ENCODE measurements around the gene DYNC1I1. TPM values are rescaled to one million over a fixed set of nuclear protein-coding genes. Genes with fewer than 3 reads are reported as not detected.

Gene DYNC1I1
- total and polyA plus RNA-seq, 2 of the 13 experiments (the other 11 are each of a cell fraction or from before 2014, with no cell fraction given): not detected

DNA sequence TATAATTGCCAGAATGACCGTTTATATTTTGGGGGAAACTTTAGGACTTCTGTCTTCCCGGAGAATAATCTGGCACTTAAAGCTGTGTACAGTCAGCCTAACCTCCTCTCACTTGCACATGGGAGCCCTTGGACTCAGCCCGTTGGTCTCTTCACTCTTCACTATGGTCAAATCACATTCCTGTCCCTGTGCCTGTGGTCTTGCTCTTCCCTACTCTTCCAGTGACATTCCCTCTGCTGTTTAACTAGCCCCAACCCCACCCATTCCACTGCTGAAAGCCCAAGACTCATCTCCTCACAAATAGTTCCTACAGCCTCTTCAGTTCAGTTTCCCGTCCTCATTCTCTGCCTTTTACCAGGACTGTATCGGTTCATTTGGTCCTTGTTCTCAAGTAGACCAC is 135.0 kb downstream of the DYNC1I1 start (continued):
- TF ChIP-seq, protein P1, sequence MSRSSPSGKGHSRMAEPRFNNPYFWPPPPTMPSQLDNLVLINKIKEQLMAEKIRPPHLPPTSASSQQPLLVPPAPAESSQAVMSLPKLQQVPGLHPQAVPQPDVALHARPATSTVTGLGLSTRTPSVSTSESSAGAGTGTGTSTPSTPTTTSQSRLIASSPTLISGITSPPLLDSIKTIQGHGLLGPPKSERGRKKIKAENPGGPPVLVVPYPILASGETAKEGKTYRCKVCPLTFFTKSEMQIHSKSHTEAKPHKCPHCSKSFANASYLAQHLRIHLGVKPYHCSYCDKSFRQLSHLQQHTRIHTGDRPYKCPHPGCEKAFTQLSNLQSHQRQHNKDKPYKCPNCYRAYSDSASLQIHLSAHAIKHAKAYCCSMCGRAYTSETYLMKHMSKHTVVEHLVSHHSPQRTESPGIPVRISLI (CRISPR knock-in tag; IDR thresholded peaks at IDR 0.05; ENCODE audit: borderline replicate concordance): no peak

DNA sequence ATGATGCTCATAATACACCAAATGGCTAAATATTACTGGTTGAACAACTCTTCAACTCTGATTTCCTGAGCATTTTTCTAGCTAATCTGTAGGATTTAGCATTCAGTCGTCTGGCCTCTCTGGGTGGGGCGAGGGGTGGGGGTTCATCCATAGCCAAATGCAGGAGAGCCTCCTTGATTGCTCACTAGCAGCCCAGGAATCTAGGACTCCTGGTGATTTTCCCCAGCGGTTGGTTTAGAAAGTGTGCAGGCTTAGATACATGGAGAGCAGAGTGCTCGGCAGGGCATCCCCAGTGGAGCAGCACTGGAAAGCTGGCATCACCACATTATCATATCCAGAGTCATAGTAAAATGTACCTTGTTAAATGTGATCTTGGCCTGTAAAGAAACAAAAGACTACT is 136.1 kb downstream of the DYNC1I1 start:
- no peak overlapping the region for H3K4me2 ChIP-seq (ENCODE audit: low read depth, low read length)
- no peak overlapping the region for H3K4me3 ChIP-seq (replicated peaks in 1 of 3; ENCODE audit: insufficient read depth in 1 of 3, low read depth in 2 of 3, low read length in 3 of 3)
- no peak for DNase-seq (ENCODE audit: low spot score)
- 11% methylated on average over 4 of the region's 4 CpGs for WGBS (ENCODE audit: low lambda C conversion rate)
- in situ Hi-C loops (cut with HindIII; ENCODE audit: extremely low pct_ligation_motif_present, low pct_unique_long_range_greater_than_20kb) (loop anchor here (25.0 kb wide), 3 partner anchors 854 to 1929 kb away; no protein-coding TSS in a partner anchor), intact Hi-C loops (cut with micrococcal nuclease; ENCODE audit: unreplicated experiment) (no loop called here)
- ChIA-PET CTCF (ENCODE audit: low intra/inter-chr PET ratio, low total read pairs) (no interaction called here), POLR2A (no interaction called here)
- peaks cover 0 to 5% of the 10 kb centered on the region in 2 experiments; a peak in 1 of 5 replicates for H3K27me3 ChIP-seq (ENCODE audit: control insufficient read depth in 1 of 2, insufficient read depth in 2 of 2, low read length in 2 of 2)
- no peak overlapping the region for H3K9ac ChIP-seq (ENCODE audit: insufficient read depth, low read depth, low read length)
- BruUV-seq (replicated peaks): no TSS peak
- H3K79me2 ChIP-seq (ENCODE audit: insufficient read depth, low read length): no peaks in the 10 kb centered on the region
- no peaks in the 10 kb centered on the region for H3K9me3 ChIP-seq (ENCODE audit: low read length)
- no peak for FAIRE-seq
- H3K36me3 ChIP-seq (replicated peaks in 1 of 2; ENCODE audit: control insufficient read depth in 1 of 2, insufficient read depth in 2 of 2, low read length in 2 of 2): no peaks in the 10 kb centered on the region
- TF ChIP-seq, protein P2, sequence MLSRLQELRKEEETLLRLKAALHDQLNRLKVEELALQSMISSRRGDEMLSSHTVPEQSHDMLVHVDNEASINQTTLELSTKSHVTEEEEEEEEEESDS (CRISPR knock-in tag; IDR thresholded peaks at IDR 0.05; ENCODE audit: borderline replicate concordance): no peak
- TF ChIP-seq FOXO1 (CRISPR knock-in tag; IDR thresholded peaks at IDR 0.05): no peak
- TF ChIP-seq GABPB1 (CRISPR knock-in tag; IDR thresholded peaks at IDR 0.05): no peak
- TF ChIP-seq NR2F1 (CRISPR knock-in tag; IDR thresholded peaks at IDR 0.05): no peak
- TF ChIP-seq SOX6 (IDR thresholded peaks at IDR 0.05): no peak
- no peak for TF ChIP-seq SOX6 (CRISPR knock-in tag; IDR thresholded peaks at IDR 0.05)
- TF ChIP-seq ZNF891 (CRISPR knock-in tag; IDR thresholded peaks at IDR 0.05): no peak
- TF ChIP-seq, protein P3, sequence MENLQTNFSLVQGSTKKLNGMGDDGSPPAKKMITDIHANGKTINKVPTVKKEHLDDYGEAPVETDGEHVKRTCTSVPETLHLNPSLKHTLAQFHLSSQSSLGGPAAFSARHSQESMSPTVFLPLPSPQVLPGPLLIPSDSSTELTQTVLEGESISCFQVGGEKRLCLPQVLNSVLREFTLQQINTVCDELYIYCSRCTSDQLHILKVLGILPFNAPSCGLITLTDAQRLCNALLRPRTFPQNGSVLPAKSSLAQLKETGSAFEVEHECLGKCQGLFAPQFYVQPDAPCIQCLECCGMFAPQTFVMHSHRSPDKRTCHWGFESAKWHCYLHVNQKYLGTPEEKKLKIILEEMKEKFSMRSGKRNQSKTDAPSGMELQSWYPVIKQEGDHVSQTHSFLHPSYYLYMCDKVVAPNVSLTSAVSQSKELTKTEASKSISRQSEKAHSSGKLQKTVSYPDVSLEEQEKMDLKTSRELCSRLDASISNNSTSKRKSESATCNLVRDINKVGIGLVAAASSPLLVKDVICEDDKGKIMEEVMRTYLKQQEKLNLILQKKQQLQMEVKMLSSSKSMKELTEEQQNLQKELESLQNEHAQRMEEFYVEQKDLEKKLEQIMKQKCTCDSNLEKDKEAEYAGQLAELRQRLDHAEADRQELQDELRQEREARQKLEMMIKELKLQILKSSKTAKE (CRISPR knock-in tag; IDR thresholded peaks at IDR 0.05; ENCODE audit: borderline replicate concordance): no peak
- no peaks in the 10 kb centered on the region for H3K4me1 ChIP-seq (ENCODE audit: insufficient read depth, low read length)
- H4K20me1 ChIP-seq (ENCODE audit: insufficient read depth, low read length): no peaks in the 10 kb centered on the region
- ATAC-seq: no peak
- H2AFZ ChIP-seq (ENCODE audit: low read length): no peak overlapping the region
- no peak overlapping the region for H3K27ac ChIP-seq (ENCODE audit: extremely low read length, insufficient read depth, low read length)

Data from HepG2 (cell line).